GM19455 (cell line): ENCODE measurements around the gene DCP2.

Experiments used
- ATAC-seq: cut with Tn5 transposase; IDR thresholded peaks from one replicate; pipeline ENCODE4 v1.9.1; 2021; ENCODE audit not compliant: unreplicated experiment

The DCP2 gene

GRCh38 chr5:113062869-113063508, 86.4 kb downstream of the DCP2 start:
- ATAC-seq, result no peak

GRCh38 chr5:113063927-113064326, 87.3 kb downstream of the DCP2 start:
- ATAC-seq, result no peak

GRCh38 chr5:113064806-113065205, 88.2 kb downstream of the DCP2 start:
- ATAC-seq, result no peak

- no peak for ATAC-seq
Measured at GRCh38 chr5:113065626-113066025, 89.0 kb downstream of the DCP2 start.

GRCh38 chr5:113067635-113068344, 91.2 kb downstream of the DCP2 start:
- no peak for ATAC-seq

GRCh38 chr5:113068559-113068958, 92.0 kb downstream of the DCP2 start:
- no peak for ATAC-seq
